Left lung (tissue), 10 donors: ENCODE measurements around the gene PPM1N. TPM values are rescaled to one million over a fixed set of nuclear protein-coding genes. Genes with fewer than 3 reads are reported as not detected.

Source experiments
- ATAC-seq: fragments of 200-7000 bp; cut with Tn5 transposase; one replicate; pipeline ENCODE4 v1.9.1; 2020; ENCODE audit warnings: moderate library complexity
- DNase-seq, 4 donors: peaks; one replicate each; pipeline ENCODE4 v3.0.0-alpha.2; 2013 to 2020
- H3K27ac ChIP-seq, 2 donors: fragments of 200-600 bp; sonication (generic) in 1 of 2; one replicate each; pipeline versions ENCODE4 v1.5.0 to v1.8.0; 2020 to 2021
- H3K27me3 ChIP-seq, 2 donors: fragments of 200-600 bp; sonication (generic) in 1 of 2; one replicate each; pipeline versions ENCODE4 v1.5.0 to v1.8.0; 2020 to 2021
- H3K36me3 ChIP-seq, 2 donors: fragments of 200-600 bp; sonication (generic) in 1 of 2; one replicate each; pipeline versions ENCODE4 v1.5.0 to v1.8.0; 2020 to 2021
- H3K4me1 ChIP-seq, 2 donors: fragments of 200-600 bp; one replicate each; pipeline ENCODE4 v1.8.0; 2021
- H3K4me3 ChIP-seq, 2 donors: fragments of 200-600 bp; sonication (generic) in 1 of 2; one replicate each; pipeline versions ENCODE4 v1.5.0 to v1.8.0; 2020 to 2021; ENCODE audit warnings: mild to moderate bottlenecking in 1 of 2
- H3K9me3 ChIP-seq, 2 donors: fragments of 200-600 bp; sonication (generic) in 1 of 2; one replicate each; pipeline versions ENCODE4 v1.5.0 to v1.8.0; 2020 to 2021
- intact Hi-C, 2 donors: fragments of 100-400 bp; cut with DNase I; formaldehyde crosslinking; loops; one replicate each; pipeline versions ENCODE4 v1.11.2 to v1.14.2; 2022
- polyA plus RNA-seq, 6 donors: library from polyadenylated mRNA; unstranded; fragments of 120-200 nt; gene quantifications; one replicate each; pipeline ENCODE4 v1.2.1, GENCODE V29; 2013; ENCODE audit not compliant: insufficient read length in 6 of 6
- total RNA-seq, 2 donors: library from RNA; stranded (reverse); fragmentation: NEBNext Ultra II Directional; extraction: Animal tissue kit (Norgen Biotek cat#: 25700); gene quantifications; one replicate each; pipeline ENCODE4 v1.2.1, GENCODE V29; 2021
- TF ChIP-seq, protein P1 (sequence below), 2 donors: fragments of 200-600 bp; sonication (generic) in 1 of 2; IDR thresholded peaks; one replicate each; pipeline versions ENCODE4 v1.5.0 to v1.8.0; 2021; ENCODE audit warnings: antibody characterized with exemption in 2 of 2
- donor health status: DM: no; HTN: yes; CAD: no.
- donor health status: DM: no; HTN: no; CAD: no.

PPM1N gene
- total and polyA plus RNA-seq, 8 donors = 0.17 to 2.1 (median 0.34) TPM

DNA sequence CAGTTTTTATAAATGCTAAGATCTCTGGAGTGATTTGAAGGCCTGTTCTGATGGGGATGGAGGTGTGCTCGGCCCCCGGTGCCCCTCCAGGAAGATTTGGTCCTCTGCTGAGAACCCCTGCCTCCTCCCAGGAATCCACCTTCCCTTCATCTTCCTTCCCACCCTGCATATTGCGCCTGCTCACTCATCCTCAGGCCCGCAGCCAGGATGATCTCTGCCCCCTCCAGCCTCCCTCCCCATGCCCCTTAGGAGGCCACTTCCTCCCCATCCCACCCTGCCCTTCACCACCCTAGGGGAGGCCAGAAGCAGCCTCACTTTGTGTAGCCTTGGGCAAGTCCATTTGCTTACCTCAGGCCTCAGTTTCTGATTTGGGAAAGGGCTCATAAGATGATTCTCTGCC, 28.7 kb downstream of the PPM1N start:
- no peak overlapping the region for H3K4me3 ChIP-seq
- H3K36me3 ChIP-seq = peaks cover 0 to 74% of the 10 kb centered on the region in 2 donors
- peaks cover 0 to 17% of the 10 kb centered on the region in 2 donors for H3K27me3 ChIP-seq
- DNase-seq (no peak), ATAC-seq (no peak)
- TF ChIP-seq, protein P1, sequence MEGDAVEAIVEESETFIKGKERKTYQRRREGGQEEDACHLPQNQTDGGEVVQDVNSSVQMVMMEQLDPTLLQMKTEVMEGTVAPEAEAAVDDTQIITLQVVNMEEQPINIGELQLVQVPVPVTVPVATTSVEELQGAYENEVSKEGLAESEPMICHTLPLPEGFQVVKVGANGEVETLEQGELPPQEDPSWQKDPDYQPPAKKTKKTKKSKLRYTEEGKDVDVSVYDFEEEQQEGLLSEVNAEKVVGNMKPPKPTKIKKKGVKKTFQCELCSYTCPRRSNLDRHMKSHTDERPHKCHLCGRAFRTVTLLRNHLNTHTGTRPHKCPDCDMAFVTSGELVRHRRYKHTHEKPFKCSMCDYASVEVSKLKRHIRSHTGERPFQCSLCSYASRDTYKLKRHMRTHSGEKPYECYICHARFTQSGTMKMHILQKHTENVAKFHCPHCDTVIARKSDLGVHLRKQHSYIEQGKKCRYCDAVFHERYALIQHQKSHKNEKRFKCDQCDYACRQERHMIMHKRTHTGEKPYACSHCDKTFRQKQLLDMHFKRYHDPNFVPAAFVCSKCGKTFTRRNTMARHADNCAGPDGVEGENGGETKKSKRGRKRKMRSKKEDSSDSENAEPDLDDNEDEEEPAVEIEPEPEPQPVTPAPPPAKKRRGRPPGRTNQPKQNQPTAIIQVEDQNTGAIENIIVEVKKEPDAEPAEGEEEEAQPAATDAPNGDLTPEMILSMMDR (IDR thresholded peaks at IDR 0.05) = no peak
- H3K9me3 ChIP-seq = no peaks in the 10 kb centered on the region
- peaks cover 2 to 69% of the 10 kb centered on the region in 2 donors for H3K4me1 ChIP-seq
- intact Hi-C loops = no loop called here
- peak overlapping the region in 1 of 2 donors; percentile 13 for H3K27ac ChIP-seq

DNA sequence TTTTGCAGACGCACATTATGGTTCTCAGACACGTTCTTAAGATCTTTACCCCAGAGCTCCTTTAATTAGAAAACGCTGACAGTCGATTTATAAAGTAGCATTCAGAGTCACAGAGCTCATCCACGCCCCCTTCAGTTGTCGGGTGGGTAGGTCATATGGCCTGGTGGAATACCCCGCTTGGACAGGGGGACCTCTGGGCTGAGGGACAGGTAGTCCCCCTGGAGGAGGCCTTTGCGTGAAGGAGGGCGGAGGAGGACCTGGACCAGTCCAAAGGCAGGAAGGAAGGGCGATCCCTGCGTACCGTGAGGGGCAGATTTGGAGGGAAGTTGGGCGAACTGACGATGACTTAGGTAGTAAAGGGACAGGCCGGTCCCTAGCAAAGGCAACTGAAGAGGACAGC, 29.5 kb downstream of the PPM1N start:
- no peak overlapping the region for H3K27ac ChIP-seq
- no peak overlapping the region for H3K4me3 ChIP-seq
- DNase-seq (no peak), ATAC-seq (no peak)
- peaks cover 0 to 66% of the 10 kb centered on the region in 2 donors for H3K36me3 ChIP-seq
- peaks cover 0 to 17% of the 10 kb centered on the region in 2 donors for H3K27me3 ChIP-seq
- TF ChIP-seq, protein P1 (IDR thresholded peaks at IDR 0.05) = no peak
- H3K9me3 ChIP-seq = no peaks in the 10 kb centered on the region
- peaks cover 2 to 61% of the 10 kb centered on the region in 2 donors for H3K4me1 ChIP-seq
- intact Hi-C loops = no loop called here

DNA sequence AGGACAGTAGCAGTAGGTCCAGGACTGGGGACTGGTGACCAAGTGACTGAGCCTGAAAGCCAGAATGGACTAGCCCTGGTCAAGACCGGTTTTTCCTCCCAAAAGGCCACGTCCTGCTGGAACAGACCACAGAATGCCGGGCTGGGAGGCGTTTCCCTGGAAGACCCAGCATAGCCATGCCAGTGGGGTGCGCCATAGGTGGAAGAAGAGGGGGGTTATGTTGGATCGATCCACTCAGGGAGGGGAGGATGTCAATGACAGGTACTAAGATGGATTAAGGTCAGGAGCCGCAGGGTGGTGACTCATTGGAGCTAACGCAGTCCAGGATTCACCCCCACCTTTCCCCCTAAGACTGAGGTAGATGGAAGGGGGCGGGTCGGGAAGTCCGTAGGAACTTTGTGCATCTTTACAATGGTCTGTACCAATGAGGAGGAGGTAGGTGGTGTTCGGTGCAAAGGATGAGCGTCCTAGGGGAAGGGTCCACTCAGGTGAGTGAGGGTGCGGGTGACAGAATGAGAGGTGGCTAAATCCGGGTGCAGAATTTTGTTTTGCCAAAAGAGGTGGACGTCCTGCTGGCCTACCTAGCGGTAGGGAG, 30.0 kb downstream of the PPM1N start:
- Histone ChIP-seq H3K27ac (no peak overlapping the region), H3K36me3 (peaks cover 0 to 61% of the 10 kb centered on the region in 2 donors), H3K9me3 (no peaks in the 10 kb centered on the region), H3K27me3 (peaks cover 0 to 17% of the 10 kb centered on the region in 2 donors), H3K4me3 (peak overlapping the region in 1 of 2 donors; percentile 19), H3K4me1 (peaks cover 2 to 56% of the 10 kb centered on the region in 2 donors)
- TF ChIP-seq, protein P1 (IDR thresholded peaks at IDR 0.05) = no peak
- intact Hi-C loops = no loop called here
- DNase-seq = no peak
- peak; percentile 1 for ATAC-seq

DNA sequence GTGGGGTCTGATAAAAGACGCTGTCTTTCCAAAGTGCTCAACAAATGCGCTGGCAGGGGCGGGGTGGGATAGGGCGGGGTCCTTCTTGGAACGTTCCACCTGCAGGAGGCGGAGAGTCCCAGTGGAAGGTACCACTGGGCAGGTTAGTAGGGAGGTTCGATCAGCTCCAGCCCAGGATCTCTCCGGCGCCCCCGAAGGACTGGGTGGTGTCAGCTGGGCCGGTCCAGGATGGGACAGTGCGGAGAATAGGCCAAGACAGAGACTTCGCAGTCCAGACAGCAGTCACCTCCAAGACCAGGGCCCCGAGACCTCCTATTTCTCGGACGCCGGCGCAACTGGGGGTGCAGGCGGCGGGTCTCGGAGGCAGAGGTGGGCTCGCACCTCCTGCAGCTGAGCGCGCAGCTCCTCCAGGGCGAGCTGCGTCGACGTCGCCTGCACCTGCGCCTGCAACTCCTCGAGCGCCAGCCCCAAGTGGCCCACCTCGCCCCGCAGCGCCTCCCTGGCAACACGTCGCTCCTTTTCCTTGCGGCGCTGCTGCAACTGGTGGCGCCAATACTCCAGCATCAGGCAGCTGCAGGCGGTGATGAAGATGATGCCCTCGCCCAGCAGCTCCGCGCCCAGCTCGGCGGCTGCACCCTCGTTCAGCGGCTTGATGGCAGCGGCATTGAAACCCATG, 30.6 kb downstream of the PPM1N start:
- TF ChIP-seq, protein P1 (IDR thresholded peaks at IDR 0.05) = no peak
- peak overlapping the region; percentile 19 to 28 for H3K4me3 ChIP-seq
- intact Hi-C loops = no loop called here
- ATAC-seq (peak; percentile 82), DNase-seq (peak in 2 of 4 donors; percentile 39 to 82)
- peaks cover 0 to 17% of the 10 kb centered on the region in 2 donors for H3K27me3 ChIP-seq
- H3K4me1 ChIP-seq = peaks cover 2 to 49% of the 10 kb centered on the region in 2 donors
- no peak overlapping the region for H3K27ac ChIP-seq
- H3K36me3 ChIP-seq = peaks cover 0 to 55% of the 10 kb centered on the region in 2 donors
- H3K9me3 ChIP-seq = no peaks in the 10 kb centered on the region

DNA sequence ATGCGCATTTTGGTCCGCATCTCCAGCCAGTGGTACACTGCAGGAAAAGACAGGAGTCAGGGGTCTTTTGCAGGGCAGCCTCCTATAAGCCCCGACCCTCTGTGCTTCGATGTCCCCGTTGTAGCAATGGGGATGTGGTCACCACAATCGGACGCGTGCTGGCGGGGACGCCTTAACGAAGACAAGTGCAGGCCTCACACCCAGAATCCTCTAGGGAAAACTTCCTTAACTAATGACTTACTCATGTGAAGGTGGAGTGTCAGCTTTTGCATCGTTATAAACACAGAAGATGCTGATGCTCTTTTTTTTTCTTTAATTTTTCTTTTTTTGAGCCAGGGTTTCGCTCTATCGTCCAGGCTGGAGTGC, 31.2 kb downstream of the PPM1N start:
- DNase-seq (no peak), ATAC-seq (no peak)
- no peaks in the 10 kb centered on the region for H3K9me3 ChIP-seq
- no peak overlapping the region for H3K27ac ChIP-seq
- H3K4me3 ChIP-seq = peak overlapping the region in 1 of 2 donors; percentile 28
- peaks cover 2 to 48% of the 10 kb centered on the region in 2 donors for H3K4me1 ChIP-seq
- H3K36me3 ChIP-seq = peaks cover 0 to 49% of the 10 kb centered on the region in 2 donors
- TF ChIP-seq, protein P1 (IDR thresholded peaks at IDR 0.05) = no peak
- intact Hi-C loops = no loop called here
- H3K27me3 ChIP-seq = peaks cover 0 to 17% of the 10 kb centered on the region in 2 donors
